Inflammatory macrophage treated with lipopolysaccharide for 1 hour (primary cell): ENCODE results near the gene STX11.

Experiments used
- DNase-seq, 2 donors: peaks; one replicate each; pipeline ENCODE4 v3.0.0-alpha.2; 2020 to 2022

Gene STX11

GRCh38 chr6:144143106-144143505, 7.2 kb upstream of the STX11 start:
- no peak for DNase-seq

GRCh38 chr6:144143878-144144277, 6.4 kb upstream of the STX11 start:
- DNase-seq = no peak

GRCh38 chr6:144144996-144145395, 5.3 kb upstream of the STX11 start:
- DNase-seq = no peak

GRCh38 chr6:144145541-144145940, 4.8 kb upstream of the STX11 start:
- no peak for DNase-seq

GRCh38 chr6:144148886-144149285, 1.4 kb upstream of the STX11 start:
- DNase-seq = no peak

- no peak for DNase-seq
Observed at GRCh38 chr6:144149558-144149893, 791 bp upstream of the STX11 start.

- peak; percentile 90 to 93 for DNase-seq
Observed at GRCh38 chr6:144150710-144151657, 667 bp downstream of the STX11 start.

- DNase-seq = peak; percentile 52 to 76
Observed at GRCh38 chr6:144152334-144152900, 2.1 kb downstream of the STX11 start.

GRCh38 chr6:144153260-144153659, 2.9 kb downstream of the STX11 start:
- peak; percentile 86 for DNase-seq

- no peak for DNase-seq
Observed at GRCh38 chr6:144153971-144154370, 3.7 kb downstream of the STX11 start.

GRCh38 chr6:144155529-144155928, 5.2 kb downstream of the STX11 start:
- no peak for DNase-seq

GRCh38 chr6:144156338-144156737, 6.0 kb downstream of the STX11 start:
- peak; percentile 95 to 96 for DNase-seq

- DNase-seq = peak in 1 of 2 donors; percentile 0
Observed at GRCh38 chr6:144156991-144157390, 6.7 kb downstream of the STX11 start.

GRCh38 chr6:144158133-144158532, 7.8 kb downstream of the STX11 start:
- peak in 1 of 2 donors; percentile 1 for DNase-seq

- peak in 1 of 2 donors; percentile 39 for DNase-seq
Observed at GRCh38 chr6:144159223-144159622, 8.9 kb downstream of the STX11 start.

GRCh38 chr6:144159742-144160141, 9.4 kb downstream of the STX11 start:
- DNase-seq = peak in 1 of 2 donors; percentile 48

- DNase-seq = peak in 1 of 2 donors; percentile 11
Observed at GRCh38 chr6:144160431-144161005, 10.2 kb downstream of the STX11 start.

- DNase-seq = peak; percentile 72 to 73
Observed at GRCh38 chr6:144161975-144162374, 11.7 kb downstream of the STX11 start.

GRCh38 chr6:144162977-144163376, 12.7 kb downstream of the STX11 start:
- peak; percentile 84 to 87 for DNase-seq

- no peak for DNase-seq
Observed at GRCh38 chr6:144165784-144166183, 15.5 kb downstream of the STX11 start.

- DNase-seq = no peak
Observed at GRCh38 chr6:144170044-144170443, 19.7 kb downstream of the STX11 start.

GRCh38 chr6:144171406-144171805, 21.1 kb downstream of the STX11 start:
- DNase-seq = no peak

- DNase-seq = peak in 1 of 2 donors; percentile 57
Observed at GRCh38 chr6:144174006-144174405, 23.7 kb downstream of the STX11 start.

GRCh38 chr6:144176043-144176442, 25.7 kb downstream of the STX11 start:
- no peak for DNase-seq
